Natural killer cell (primary cell): Measurements from ENCODE around the gene OR5B12. TPM values are rescaled to one million over a fixed set of nuclear protein-coding genes. Genes with fewer than 3 reads are reported as not detected.

Experiments
- ATAC-seq, 3 donors: fragments of 150-1000 bp in 2 of 3; fragments of 200-7000 bp in 1 of 3; cut with Tn5 transposase; 1 replicate in 1 of 3; 2 replicates in 2 of 3; pipeline ENCODE4 v1.10.0; 2021; ENCODE audit warnings: mild to moderate bottlenecking in 2 of 3, moderate library complexity in 2 of 3
- DNase-seq, 2 donors: peaks; one replicate each; pipeline versions ENCODE4 v3.0.0 to v3.0.0-alpha.2; 2013 to 2021; ENCODE audit warnings: mixed read lengths in 1 of 2
- H3K27ac ChIP-seq: one replicate; pipeline ENCODE4 v1.5.1; 2013; ENCODE audit warnings: mild to moderate bottlenecking, low read length
- H3K27me3 ChIP-seq: one replicate; pipeline ENCODE4 v1.6.1; 2013; ENCODE audit warnings: low read length; ENCODE audit not compliant: control insufficient read depth, insufficient read depth
- H3K36me3 ChIP-seq: one replicate; pipeline ENCODE4 v1.6.1; 2013; ENCODE audit warnings: low read length; ENCODE audit not compliant: control insufficient read depth, insufficient read depth
- H3K4me1 ChIP-seq: one replicate; pipeline ENCODE4 v1.6.1; 2013; ENCODE audit warnings: low read length; ENCODE audit not compliant: control insufficient read depth, insufficient read depth
- H3K4me3 ChIP-seq: one replicate; pipeline ENCODE4 v1.5.1; 2013; ENCODE audit warnings: low read length
- H3K9me3 ChIP-seq: one replicate; pipeline ENCODE4 v1.6.1; 2013; ENCODE audit warnings: low read length; ENCODE audit not compliant: control insufficient read depth, insufficient read depth
- H3K27ac Mint-ChIP-seq, 2 donors: one replicate each; pipeline ENCODE4 v1.8.0; 2022; ENCODE audit warnings: mild to moderate bottlenecking in 2 of 2, mixed read lengths in 2 of 2, moderate library complexity in 1 of 2
- H3K27me3 Mint-ChIP-seq, 2 donors: one replicate each; pipeline ENCODE4 v1.8.0; 2022; ENCODE audit warnings: low read depth in 2 of 2, mixed read lengths in 2 of 2
- H3K36me3 Mint-ChIP-seq: one replicate; pipeline ENCODE4 v1.8.0; 2022; ENCODE audit warnings: mixed read lengths
- H3K4me1 Mint-ChIP-seq, 2 donors: one replicate each; pipeline ENCODE4 v1.8.0; 2022; ENCODE audit warnings: mixed read lengths in 2 of 2
- H3K4me3 Mint-ChIP-seq: one replicate; pipeline ENCODE4 v1.8.0; 2022; ENCODE audit warnings: mild to moderate bottlenecking, moderate library complexity, mixed read lengths
- H3K9me3 Mint-ChIP-seq, 2 donors: one replicate each; pipeline ENCODE4 v1.8.0; 2022; ENCODE audit warnings: mixed read lengths in 2 of 2
- WGBS: methylation state at CpG from one replicate; pipeline ENCODE4 v1.1.7; 2013; ENCODE audit warnings: missing lambda C conversion rate; ENCODE audit not compliant: insufficient coverage; 5-methylcytosine and 5-hydroxymethylcytosine counted together
- intact Hi-C: fragments of 100-400 bp; cut with micrococcal nuclease; formaldehyde crosslinking; loops from one replicate; pipeline ENCODE4 v1.14.2; 2022
- total RNA-seq, 4 donors: library from RNA; stranded (reverse); fragments of 120-200 nt in 1 of 4; gene quantifications; one replicate each; pipeline versions ENCODE4 v1.2.3 to v1.2.4, GENCODE V29; 2013 to 2022
- TF ChIP-seq, protein P1 (sequence below): fragments of 200-600 bp; IDR thresholded peaks from one replicate; pipeline ENCODE4 v1.8.0; 2022; ENCODE audit warnings: antibody characterized with exemption

OR5B12 gene
- total RNA-seq, 3 donors from 2014 or later (not counting 1 experiment from before 2014, with no cell fraction given) = not detected

DNA sequence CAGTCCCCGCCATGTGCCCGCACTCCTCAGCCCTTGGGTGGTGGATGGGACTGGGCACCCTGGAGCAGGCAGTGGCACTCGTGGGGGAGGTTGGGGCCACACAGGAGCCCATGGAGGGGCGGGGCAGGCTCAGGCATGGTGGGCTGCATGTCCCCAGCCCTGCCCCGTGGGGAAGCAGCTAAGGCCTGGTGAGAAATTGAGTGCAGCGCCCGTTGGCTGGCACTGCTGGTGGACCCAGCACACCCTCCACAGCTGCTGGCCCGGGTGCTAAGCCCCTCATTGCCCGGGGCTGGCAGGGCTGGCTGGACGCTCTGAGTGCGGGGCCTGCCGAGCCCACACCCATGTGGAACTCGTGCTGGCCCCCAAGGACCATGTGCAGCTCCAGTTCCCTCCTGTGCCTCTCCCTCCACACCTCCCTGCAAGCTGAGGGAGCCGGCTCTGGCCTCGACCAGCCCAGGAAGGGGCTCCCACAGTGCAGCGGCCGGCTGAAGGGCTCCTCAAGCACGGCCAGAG lies 51.4 kb downstream of the OR5B12 start:
- no peak for DNase-seq
- Mint-ChIP-seq H3K4me1 (no peaks in the 10 kb centered on the region), H3K4me3 (no peak overlapping the region), H3K9me3 (peaks cover 5% of the 10 kb centered on the region in 2 donors), H3K27ac (no peak overlapping the region), H3K27me3 (peaks cover 2 to 9% of the 10 kb centered on the region in 2 donors), H3K36me3 (no peaks in the 10 kb centered on the region)
- H3K9me3 ChIP-seq = no peaks in the 10 kb centered on the region
- no peak for ATAC-seq
- H3K27me3 ChIP-seq = no peaks in the 10 kb centered on the region
- no peaks in the 10 kb centered on the region for H3K4me1 ChIP-seq
- intact Hi-C loops = no loop called here
- 84% methylated on average over 18 of the region's 18 CpGs for WGBS
- H3K27ac ChIP-seq = no peak overlapping the region
- TF ChIP-seq, protein P1, sequence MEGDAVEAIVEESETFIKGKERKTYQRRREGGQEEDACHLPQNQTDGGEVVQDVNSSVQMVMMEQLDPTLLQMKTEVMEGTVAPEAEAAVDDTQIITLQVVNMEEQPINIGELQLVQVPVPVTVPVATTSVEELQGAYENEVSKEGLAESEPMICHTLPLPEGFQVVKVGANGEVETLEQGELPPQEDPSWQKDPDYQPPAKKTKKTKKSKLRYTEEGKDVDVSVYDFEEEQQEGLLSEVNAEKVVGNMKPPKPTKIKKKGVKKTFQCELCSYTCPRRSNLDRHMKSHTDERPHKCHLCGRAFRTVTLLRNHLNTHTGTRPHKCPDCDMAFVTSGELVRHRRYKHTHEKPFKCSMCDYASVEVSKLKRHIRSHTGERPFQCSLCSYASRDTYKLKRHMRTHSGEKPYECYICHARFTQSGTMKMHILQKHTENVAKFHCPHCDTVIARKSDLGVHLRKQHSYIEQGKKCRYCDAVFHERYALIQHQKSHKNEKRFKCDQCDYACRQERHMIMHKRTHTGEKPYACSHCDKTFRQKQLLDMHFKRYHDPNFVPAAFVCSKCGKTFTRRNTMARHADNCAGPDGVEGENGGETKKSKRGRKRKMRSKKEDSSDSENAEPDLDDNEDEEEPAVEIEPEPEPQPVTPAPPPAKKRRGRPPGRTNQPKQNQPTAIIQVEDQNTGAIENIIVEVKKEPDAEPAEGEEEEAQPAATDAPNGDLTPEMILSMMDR = no peak
- H3K4me3 ChIP-seq = no peak overlapping the region
- no peaks in the 10 kb centered on the region for H3K36me3 ChIP-seq

Other genes with a start within 250 kb of the OR5B12 start
- gene OR1S2, start 238.1 kb downstream of the OR5B12 start, total RNA-seq = not detected
- gene OR1S1, start 229.5 kb downstream of the OR5B12 start, total RNA-seq = not detected
- not detected for gene OR10Q1, start 213.3 kb downstream of the OR5B12 start, total RNA-seq
- gene OR10W1, start 174.0 kb downstream of the OR5B12 start, total RNA-seq = not detected
- not detected for gene OR5B17, start 83.2 kb downstream of the OR5B12 start, total RNA-seq
- gene OR5B3, start 35.4 kb downstream of the OR5B12 start, total RNA-seq = not detected
- gene OR5B2, start 14.1 kb downstream of the OR5B12 start, total RNA-seq = not detected
- gene OR5B21, start 65.9 kb upstream of the OR5B12 start, total RNA-seq = under 1 TPM in 2 of 3 donors, not detected in 1; 0.28 to 0.55 TPM
- 100 to 1,000 TPM in 1 of 3 donors, 10 to 100 TPM in 2; 81.0 to 123 (median 92.5) TPM for gene LPXN, start 133.6 kb upstream of the OR5B12 start, total RNA-seq
- 10 to 100 TPM; 54.8 to 61.8 (median 57.8) TPM for gene ZFP91, start 136.8 kb upstream of the OR5B12 start, total RNA-seq
- gene CNTF, start 180.4 kb upstream of the OR5B12 start, total RNA-seq = 1 to 10 TPM; 3.6 to 5.5 (median 4.9) TPM